Right lobe of liver (tissue), 6 donors: Measurements from ENCODE around the gene COL1A2. TPM values are rescaled to one million over a fixed set of nuclear protein-coding genes. Genes with fewer than 3 reads are reported as not detected.

Experiments used
- ATAC-seq, 4 donors: fragments of 200-7000 bp; cut with Tn5 transposase; one replicate each; pipeline ENCODE4 v1.9.1; 2020; ENCODE audit warnings: mild to moderate bottlenecking in 4 of 4, moderate library complexity in 4 of 4
- DNase-seq, 3 donors: peaks; one replicate each; pipeline ENCODE4 v3.0.0-alpha.2; 2020
- H3K27ac ChIP-seq, 3 donors: fragments of 200-600 bp; one replicate each; pipeline ENCODE4 v1.8.0; 2022
- H3K27me3 ChIP-seq, 2 donors: fragments of 200-600 bp; one replicate each; pipeline ENCODE4 v1.8.0; 2022
- H3K36me3 ChIP-seq, 4 donors: fragments of 200-600 bp; sonication (generic) in 1 of 4; one replicate each; pipeline versions ENCODE4 v1.5.1 to v1.8.0; 2017 to 2022; ENCODE audit warnings: control low read depth in 1 of 4
- H3K4me1 ChIP-seq, 4 donors: fragments of 200-600 bp; sonication (generic) in 1 of 4; one replicate each; pipeline versions ENCODE4 v1.5.1 to v1.8.0; 2017 to 2022; ENCODE audit warnings: control low read depth in 1 of 4
- H3K4me3 ChIP-seq, 3 donors: fragments of 200-600 bp; one replicate each; pipeline ENCODE4 v1.8.0; 2022
- H3K9me3 ChIP-seq, 4 donors: fragments of 200-600 bp; sonication (generic) in 1 of 4; one replicate each; pipeline versions ENCODE4 v1.5.1 to v1.8.0; 2017 to 2022; ENCODE audit warnings: control low read depth in 1 of 4
- CTCF ChIP-seq, 4 donors: fragments of 200-600 bp in 3 of 4; fragments of 450-650 bp in 1 of 4; IDR thresholded peaks; one replicate each; pipeline versions ENCODE4 v1.5.1 to v1.8.0; 2016 to 2022; ENCODE audit warnings: antibody characterized with exemption in 4 of 4, mild to moderate bottlenecking in 2 of 4
- POLR2A ChIP-seq: fragments of 450-650 bp; IDR thresholded peaks from one replicate; pipeline ENCODE4 v1.6.1; 2017; ENCODE audit warnings: antibody characterized with exemption, mild to moderate bottlenecking
- WGBS: methylation state at CpG from one replicate; pipeline ENCODE4 v1.1.6; 2018; ENCODE audit warnings: low coverage, low lambda C conversion rate; ENCODE audit not compliant: insufficient coverage; ENCODE audit errors: missing lambda C conversion rate; 5-methylcytosine and 5-hydroxymethylcytosine counted together
- intact Hi-C, 2 donors: fragments of 100-400 bp; cut with DNase I; formaldehyde crosslinking; loops; one replicate each; pipeline versions ENCODE4 v1.11.2 to v1.14.1; 2022
- total RNA-seq, 6 experiments: library from RNA; depleted of rRNA in 2 of 6; stranded (reverse); fragments of >200 nt in 2 of 6; fragmentation: NEBNext Ultra II Directional in 3 of 6; extraction: Animal tissue kit (Norgen Biotek cat#: 25700) in 3 of 6; gene quantifications; one replicate each; pipeline versions ENCODE4 v1.1.0 to v1.2.4, GENCODE V29; 2016 to 2023
- donor health status: DM: no; HTN: yes; CAD: no.
- donor health status: DM: no; HTN: no; CAD: no.
- donor health status: DM: no; HTN: no; CAD: no.
- donor health status: DM: no; HTN: yes; CAD: no.
- donor health status: DM: no; HTN: yes; CAD: no.

COL1A2 gene
- total RNA-seq, 6 experiments from 2014 or later, result 5.6 to 49.8 (median 18.4) TPM

GRCh38 chr7:94351703-94352102 is 43.0 kb upstream of the COL1A2 start:
- WGBS, result 41% methylated on average over 4 of the region's 4 CpGs
- DNase-seq (no peak), ATAC-seq (no peak)
- H3K4me3 ChIP-seq, result no peak overlapping the region
- H3K36me3 ChIP-seq, result no peaks in the 10 kb centered on the region
- no peaks in the 10 kb centered on the region for H3K9me3 ChIP-seq
- intact Hi-C loops, result no loop called here
- TF ChIP-seq POLR2A (no peak), CTCF (IDR thresholded peaks at IDR 0.05) (no peak)
- no peaks in the 10 kb centered on the region for H3K4me1 ChIP-seq
- H3K27ac ChIP-seq, result no peak overlapping the region
- H3K27me3 ChIP-seq, result no peaks in the 10 kb centered on the region

GRCh38 chr7:94352887-94353286 is 41.8 kb upstream of the COL1A2 start:
- TF ChIP-seq POLR2A, result no peak
- TF ChIP-seq CTCF (IDR thresholded peaks at IDR 0.05), result no peak
- Histone ChIP-seq H3K27ac (no peak overlapping the region), H3K4me1 (no peaks in the 10 kb centered on the region), H3K4me3 (no peak overlapping the region), H3K27me3 (no peaks in the 10 kb centered on the region), H3K9me3 (no peaks in the 10 kb centered on the region), H3K36me3 (no peaks in the 10 kb centered on the region)
- ATAC-seq (no peak), DNase-seq (no peak)
- 59% methylated on average over 7 of the region's 7 CpGs for WGBS
- intact Hi-C loops, result no loop called here

DNA sequence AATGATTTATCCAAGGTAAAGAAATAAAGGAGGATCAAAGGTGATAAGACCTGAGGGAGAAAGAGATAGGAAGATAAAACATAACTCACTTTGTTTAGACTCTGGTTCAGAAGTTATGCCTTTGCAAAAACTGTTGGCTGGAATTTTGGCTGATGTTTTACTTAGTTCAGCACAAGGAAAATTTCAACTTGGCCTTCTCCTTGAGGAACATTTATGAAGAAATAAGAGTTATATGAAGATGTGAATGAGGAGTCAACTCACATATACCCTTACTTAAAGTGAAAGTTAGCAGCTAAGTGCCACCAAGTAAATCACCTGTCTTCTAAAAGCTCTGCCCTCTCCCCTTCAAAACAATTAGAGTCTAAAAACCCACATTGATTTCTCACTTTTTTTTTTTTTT is 39.7 kb upstream of the COL1A2 start:
- no peak for ATAC-seq
- TF ChIP-seq CTCF (IDR thresholded peaks at IDR 0.05), result no peak
- no peak for TF ChIP-seq POLR2A

DNA sequence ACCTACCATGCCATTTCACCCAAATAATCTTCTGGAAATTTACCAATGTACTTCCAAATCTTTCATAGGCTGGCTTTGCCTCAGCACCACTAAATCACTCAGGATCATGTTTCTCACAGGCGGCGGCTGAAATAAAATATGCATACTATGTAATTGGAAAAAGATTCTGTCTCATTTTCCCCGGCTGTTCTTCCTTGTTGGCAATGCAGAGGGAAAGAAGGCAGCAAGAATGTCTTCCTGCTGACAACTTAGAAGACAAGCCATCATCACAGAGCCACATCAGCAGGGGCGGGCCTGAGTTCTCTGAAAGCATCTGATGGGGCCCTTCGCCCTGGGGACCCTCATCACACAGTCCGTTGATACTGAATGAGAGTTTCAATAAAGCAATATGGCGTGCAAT is 39.2 kb upstream of the COL1A2 start:
- Histone ChIP-seq H3K27me3 (no peaks in the 10 kb centered on the region), H3K4me1 (no peaks in the 10 kb centered on the region), H3K9me3 (no peaks in the 10 kb centered on the region), H3K4me3 (no peak overlapping the region), H3K27ac (no peak overlapping the region), H3K36me3 (no peaks in the 10 kb centered on the region)
- intact Hi-C loops, result no loop called here
- 67% methylated on average over 7 of the region's 7 CpGs for WGBS
- ATAC-seq (no peak), DNase-seq (no peak)
- TF ChIP-seq POLR2A (no peak), CTCF (IDR thresholded peaks at IDR 0.05) (no peak)

More for the DNA sequence above, 39.7 kb upstream of the COL1A2 start:
- Histone ChIP-seq H3K4me3 (no peak overlapping the region), H3K4me1 (no peaks in the 10 kb centered on the region), H3K36me3 (no peaks in the 10 kb centered on the region), H3K9me3 (no peaks in the 10 kb centered on the region), H3K27ac (no peak overlapping the region), H3K27me3 (no peaks in the 10 kb centered on the region)
- no peak for DNase-seq
- intact Hi-C loops, result no loop called here

DNA sequence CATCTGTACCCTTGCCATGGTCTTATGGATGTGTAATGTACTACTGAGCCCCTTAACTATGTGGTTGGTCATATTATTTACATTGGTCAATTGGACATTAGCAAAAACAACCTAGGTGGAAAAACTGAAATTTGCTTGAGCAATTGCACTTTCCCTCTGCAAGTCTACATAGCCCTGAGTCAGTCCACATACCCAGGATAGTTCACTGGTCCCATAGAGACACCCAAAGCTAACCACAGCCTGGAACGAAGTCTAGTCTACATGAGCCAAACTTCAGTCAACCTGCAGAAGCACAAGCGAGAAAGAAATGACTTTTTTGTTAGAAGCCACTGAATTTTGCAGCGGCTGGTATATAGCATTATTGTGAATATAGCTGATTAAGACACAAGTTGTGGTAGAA is 37.6 kb upstream of the COL1A2 start:
- intact Hi-C loops, result no loop called here
- H3K27ac ChIP-seq, result no peak overlapping the region
- no peak for ATAC-seq
- no peaks in the 10 kb centered on the region for H3K27me3 ChIP-seq
- 64% methylated on average over 3 of the region's 3 CpGs for WGBS
- DNase-seq, result no peak
- no peak for TF ChIP-seq CTCF (IDR thresholded peaks at IDR 0.05)
- TF ChIP-seq POLR2A, result no peak
- H3K9me3 ChIP-seq, result no peaks in the 10 kb centered on the region
- no peaks in the 10 kb centered on the region for H3K36me3 ChIP-seq
- no peaks in the 10 kb centered on the region for H3K4me1 ChIP-seq
- H3K4me3 ChIP-seq, result no peak overlapping the region
